ENCODE results near the gene NPM1.
A peak's percentile ranks its signal among the peaks of the same experiment; 100 is the strongest.

Gene NPM1

DNA sequence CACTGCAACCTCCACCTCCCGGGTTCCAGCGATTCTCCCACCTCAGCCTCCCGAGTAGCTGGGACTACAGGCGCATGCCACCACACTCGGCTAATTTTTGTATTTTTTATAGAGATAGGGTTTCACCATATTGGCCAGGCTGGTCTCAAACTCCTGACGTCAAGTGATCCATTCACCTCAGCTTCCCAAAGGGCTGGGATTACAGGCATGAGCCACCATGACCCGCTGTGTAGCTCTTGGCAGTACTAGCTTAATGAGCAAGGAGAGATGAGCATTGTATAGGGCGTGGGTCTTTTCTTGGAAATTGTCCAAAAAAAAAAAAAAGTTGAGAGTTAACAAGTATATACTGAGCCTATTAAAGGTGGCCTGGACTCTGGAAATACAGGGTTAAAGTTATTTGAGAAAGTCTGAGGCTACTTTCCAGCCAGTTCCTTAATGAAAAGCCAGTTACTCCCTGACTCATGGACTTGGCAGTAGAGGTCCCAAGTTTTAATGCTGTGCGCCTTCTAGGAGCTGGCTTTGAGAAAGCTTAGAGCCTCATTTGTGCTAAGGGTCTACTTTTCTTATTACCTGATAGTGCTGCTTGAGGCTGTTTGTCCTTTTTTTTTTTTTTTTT is 27.6 kb downstream of the NPM1 start:
- DNase-seq: no peak

GRCh38 chr5:171416160-171417049 is 28.8 kb downstream of the NPM1 start:
- DNase-seq: no peak

GRCh38 chr5:171418316-171418981 is 30.8 kb downstream of the NPM1 start:
- DNase-seq: peak; percentile 47

DNA sequence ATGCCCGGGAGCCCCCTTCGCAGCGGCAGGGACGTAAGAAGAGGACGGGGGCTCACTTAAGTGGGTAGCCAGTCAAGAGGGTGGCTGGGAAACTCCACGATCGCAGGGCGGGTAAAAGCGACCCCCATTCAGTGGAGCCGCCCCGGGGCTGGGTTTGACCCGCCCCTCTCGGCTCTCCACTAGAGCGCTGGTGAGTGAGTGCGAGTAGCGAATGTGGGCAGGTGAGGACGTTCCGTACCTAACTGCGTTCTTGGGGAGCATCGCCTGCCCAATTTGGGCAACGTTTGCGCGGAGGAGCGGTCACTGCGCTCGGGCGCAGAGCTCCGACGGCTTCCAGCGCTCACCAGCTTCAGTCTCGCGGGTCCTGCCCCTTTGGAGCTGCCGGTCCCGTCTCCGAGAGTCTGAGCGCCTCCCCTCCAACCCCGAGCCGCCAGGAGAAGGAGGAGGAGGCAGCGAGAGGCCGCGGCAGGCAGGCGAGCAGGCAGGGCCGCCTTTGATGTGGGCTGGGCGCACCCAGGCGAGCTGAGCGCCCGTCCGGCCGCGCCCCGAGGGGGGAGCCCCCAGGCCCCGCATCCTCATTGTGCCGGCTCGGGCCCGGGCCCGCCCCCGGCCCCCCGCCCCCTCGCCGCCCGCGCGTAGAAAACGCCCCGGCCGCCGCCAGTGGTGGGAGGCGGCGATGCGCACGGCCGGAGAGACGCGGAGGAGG is 31.5 kb downstream of the NPM1 start, which contains the start of gene FGF18:
FGF18 (plus strand) TSS at position 666 of the 706 bp plus-strand sequence. CDS start 553 bp downstream, outside the sequence.
- DNase-seq: peak; percentile 11

DNA sequence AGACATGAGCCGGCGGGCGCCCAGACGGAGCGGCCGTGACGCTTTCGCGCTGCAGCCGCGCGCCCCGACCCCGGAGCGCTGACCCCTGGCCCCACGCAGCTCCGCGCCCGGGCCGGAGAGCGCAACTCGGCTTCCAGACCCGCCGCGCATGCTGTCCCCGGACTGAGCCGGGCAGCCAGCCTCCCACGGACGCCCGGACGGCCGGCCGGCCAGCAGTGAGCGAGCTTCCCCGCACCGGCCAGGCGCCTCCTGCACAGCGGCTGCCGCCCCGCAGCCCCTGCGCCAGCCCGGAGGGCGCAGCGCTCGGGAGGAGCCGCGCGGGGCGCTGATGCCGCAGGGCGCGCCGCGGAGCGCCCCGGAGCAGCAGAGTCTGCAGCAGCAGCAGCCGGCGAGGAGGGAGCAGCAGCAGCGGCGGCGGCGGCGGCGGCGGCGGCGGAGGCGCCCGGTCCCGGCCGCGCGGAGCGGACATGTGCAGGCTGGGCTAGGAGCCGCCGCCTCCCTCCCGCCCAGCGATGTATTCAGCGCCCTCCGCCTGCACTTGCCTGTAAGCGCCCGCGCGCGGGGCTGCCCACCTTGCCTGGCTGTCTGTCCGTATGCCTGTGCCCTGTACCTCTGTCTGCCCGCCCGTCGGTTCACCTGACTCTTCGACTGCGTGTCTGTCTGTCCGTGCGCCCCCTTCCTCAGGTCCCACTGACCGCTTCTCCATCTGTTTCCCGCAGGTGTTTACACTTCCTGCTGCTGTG is 32.2 kb downstream of the NPM1 start:
- DNase-seq: peak; percentile 7

- no peak for DNase-seq
Observed at GRCh38 chr5:171420431-171421241, 33.0 kb downstream of the NPM1 start.

DNA sequence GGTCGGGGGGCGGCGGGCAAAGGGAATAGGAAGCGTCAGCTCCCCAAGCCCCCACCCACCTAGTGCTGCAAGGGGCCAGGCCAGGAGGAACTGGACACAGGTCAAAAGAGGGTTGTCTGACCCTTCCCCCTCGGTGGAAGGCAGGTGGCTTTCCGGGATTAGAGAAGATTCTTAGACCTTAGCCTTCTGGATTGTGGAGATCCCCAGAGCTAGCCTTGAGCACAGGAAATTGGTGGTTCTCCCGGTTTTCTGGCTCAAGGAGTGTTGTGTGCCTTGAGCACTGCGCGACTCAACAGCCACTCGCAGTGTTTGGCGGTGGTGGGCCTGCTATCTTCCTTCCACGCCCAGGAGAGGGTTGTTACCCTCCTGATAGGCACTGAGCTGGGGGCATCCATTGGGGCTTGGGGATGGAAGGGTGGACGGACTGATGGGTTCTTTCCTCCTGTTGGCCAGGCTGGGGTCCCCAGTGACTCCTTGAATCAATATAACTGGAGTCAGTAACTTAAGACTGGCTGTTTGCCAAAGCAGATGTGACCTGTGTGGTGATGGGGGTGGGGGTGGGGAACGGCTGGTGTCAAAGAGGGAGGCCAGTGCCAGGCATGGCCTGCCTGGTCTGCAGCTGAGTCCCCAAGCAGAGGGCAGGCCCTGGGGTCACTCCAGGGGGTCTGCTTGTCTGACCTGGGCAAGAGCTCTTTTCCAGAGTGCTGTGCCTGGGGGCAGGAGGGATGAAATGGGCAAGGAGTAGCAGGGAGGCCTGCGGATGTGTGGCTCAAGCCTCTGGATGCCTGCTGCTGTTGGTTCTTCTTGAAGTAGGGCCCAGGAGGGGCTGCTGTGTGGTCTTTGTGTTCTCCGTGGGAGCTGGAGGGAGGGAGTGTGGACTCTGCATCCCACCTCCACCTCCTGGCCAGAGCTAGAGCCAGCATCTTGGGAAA is 33.9 kb downstream of the NPM1 start:
- no peak for DNase-seq

GRCh38 chr5:171422495-171422894 is 34.8 kb downstream of the NPM1 start:
- no peak for DNase-seq

- DNase-seq: no peak
Observed at GRCh38 chr5:171422902-171423663, 35.4 kb downstream of the NPM1 start.

DNA sequence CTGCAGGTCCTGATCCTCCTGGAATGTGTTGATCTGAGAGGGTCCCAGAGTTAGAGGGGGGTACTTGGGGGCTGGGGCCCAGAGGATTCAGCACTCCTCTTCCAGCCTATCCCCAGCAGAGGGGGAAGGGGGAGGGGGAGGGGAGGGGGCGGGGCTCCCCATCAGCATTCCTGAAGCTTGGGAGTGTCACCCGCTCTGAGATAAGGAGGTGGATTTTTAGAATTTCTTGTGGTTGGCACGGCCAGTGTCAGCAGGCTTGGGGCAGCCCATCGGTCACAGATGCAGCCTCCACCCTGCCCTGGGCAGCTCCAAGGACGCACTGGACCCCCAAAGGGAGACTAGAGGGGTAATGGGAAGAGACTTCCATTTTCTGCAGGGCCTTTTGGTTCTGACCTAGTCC is 37.1 kb downstream of the NPM1 start:
- no peak for DNase-seq

DNA sequence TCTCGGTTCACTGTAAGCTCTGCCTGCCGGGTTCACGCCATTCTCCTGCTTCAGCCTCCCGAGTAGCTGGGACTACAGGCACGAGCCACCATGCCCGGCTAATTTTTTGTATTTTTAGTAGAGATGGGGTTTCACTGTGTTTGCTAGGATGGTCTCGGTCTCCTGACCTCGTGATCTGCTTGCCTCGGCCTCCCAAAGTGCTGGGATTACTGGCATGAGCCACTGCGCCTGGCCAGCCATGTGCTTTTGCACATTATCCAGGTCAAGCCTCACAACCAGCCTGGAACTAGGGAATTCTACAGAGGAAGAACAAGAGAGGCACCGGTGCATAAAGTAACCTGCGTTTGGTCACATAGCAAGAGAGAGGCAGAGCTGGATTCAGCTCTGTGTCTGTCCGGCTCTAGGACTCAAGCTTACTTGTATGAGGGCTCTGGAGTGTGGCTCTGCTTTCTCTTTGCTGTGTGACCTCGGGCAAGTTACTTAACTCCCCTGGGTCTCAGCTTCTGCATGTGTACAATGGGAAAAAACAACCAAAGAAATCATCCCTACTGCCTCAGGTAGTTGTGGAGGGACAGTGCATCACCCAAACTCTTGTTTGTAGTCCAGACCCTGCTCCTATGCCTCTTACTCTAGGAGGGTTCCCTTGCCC is 38.1 kb downstream of the NPM1 start:
- DNase-seq: no peak

DNA sequence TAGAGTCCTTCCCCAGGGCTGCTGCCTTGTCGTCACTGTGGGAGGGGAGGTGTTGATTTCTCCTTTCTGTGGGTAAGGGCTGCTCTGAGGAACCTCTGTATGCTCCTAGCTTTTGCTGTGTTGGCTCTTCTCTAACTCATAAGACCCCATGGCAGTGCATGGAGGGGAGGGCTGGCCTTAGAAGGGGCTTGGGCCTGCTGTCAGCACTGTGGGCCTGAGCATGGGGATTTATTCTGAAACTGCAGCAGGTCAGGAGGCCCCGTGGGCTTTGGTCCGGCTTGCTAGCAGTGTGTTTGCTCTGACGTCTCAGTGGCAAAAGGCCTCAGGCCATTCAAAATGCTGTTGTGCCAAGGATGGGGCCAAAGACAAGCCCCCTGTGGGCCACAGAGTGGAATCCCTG is 38.6 kb downstream of the NPM1 start:
- DNase-seq: no peak

GRCh38 chr5:171426680-171427079 is 39.0 kb downstream of the NPM1 start:
- no peak for DNase-seq

DNA sequence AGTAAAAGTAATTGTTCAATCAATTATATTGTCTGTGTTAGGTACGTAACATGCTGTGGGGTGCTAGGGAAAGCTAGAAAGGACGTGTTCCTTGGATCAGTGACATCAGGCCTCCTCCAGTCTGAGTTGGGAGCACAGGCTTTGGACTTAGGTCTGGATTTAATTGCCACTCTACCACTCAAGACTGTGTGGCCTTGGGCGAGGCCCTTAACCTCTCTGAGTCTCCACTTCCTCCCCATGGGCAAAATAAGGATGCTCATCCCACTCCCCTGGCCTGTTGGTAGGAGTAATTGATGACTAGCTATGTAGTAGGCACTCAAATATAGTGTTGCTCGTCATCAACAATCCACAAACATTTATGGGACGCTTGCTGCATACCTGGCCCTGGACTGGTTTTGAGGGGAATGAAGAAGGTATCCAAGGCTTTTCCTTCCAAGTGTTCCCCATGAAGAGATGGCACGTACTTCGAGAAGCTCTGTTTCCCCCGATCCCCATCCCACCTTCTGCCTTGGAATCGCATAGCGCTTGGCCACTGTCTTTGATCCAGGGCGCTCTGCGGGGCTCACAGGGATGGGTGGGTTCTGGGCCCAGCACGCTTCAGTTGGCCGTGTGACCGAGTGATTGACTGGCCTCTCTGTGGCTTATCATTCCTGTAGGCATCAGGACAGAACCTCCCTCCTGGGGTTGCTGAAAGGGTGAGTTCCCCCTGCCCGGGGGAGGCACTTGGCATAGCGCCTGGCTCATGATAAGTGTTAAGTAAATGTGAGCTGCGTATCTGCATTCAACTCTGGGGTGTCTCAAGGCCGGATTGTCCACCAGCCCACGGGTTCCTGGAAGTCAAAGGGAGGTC is 39.9 kb downstream of the NPM1 start:
- DNase-seq: no peak

DNA sequence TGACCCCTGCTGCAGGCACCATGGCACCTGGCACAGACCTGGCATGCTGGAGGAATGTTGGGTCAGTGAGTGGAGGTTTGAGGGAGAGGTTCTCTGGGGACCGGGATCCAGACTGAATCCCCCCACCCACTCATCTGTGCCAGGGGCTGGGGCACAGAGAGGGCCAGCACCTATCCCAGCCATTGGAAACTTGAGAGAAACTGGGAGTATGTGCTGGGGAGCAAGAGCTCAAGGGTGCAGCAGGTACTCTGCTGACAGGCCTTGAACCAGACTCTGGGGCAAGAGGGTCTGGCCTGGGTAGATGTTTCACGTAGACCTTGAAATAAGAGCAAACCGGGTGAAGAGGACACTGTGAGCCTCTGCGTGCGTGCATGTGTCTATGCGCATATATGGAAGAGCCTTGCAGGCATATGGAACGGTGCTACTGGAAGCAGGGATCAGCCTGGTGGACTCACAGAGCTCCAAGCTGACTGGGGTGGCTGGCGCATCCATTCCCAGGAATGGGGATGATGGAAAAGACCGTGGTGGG is 40.6 kb downstream of the NPM1 start:
- no peak for DNase-seq

DNA sequence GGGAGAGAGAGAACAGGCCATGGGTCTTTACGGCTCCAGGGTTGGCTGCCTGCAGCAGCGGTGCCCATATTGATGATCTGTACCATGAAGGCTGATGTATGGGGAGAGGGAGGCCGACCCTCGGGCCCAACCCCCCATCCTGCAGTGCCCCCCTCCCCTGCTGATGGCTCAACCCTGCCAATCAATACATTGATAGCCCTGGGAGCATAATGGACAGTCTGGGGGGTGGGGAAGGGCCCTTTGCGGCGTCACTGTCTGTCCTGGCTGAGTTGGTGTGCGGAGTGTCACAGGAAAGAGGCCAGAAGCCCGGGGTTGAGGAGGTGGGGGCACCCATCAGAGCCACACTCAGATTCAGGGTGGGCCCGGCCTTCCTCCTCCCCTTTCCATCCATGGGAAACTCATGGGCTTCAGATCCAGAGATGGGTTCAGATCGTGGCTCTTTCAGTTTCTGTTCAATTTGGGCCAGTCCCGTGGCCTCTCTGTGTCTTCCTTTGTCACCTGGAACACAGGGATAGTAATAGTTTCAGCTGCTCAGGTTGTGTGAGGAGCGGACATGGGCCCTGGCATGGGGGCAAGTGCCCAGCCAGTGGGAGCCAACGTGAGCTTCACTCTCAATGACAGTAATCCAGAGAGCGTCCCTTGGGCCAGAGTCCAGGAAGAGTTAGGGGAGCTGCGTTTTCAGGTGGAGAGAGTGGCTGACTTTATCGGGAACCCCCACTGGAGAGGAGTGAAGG is 41.3 kb downstream of the NPM1 start:
- no peak for DNase-seq

- no peak for DNase-seq
Observed at GRCh38 chr5:171429543-171429910, 41.9 kb downstream of the NPM1 start.
